Adrenal gland (tissue), 5 donors: ENCODE results near the gene PDZRN3.

Experiments used
- POLR2A ChIP-seq, 2 donors: fragments of 450-650 bp; IDR thresholded peaks; one replicate each; pipeline ENCODE4 v1.6.1; 2017; ENCODE audit warnings: antibody characterized with exemption in 2 of 2, mild to moderate bottlenecking in 2 of 2, moderate library complexity in 1 of 2
- TF ChIP-seq, protein P1 (sequence below), 6 experiments: fragments of 450-650 bp in 4 of 6; fragments of 200-600 bp in 2 of 6; sonication (generic) in 1 of 6; IDR thresholded peaks; 1 replicate in 5 of 6; 2 replicates in 1 of 6; pipeline versions ENCODE4 v1.5.1 to v1.8.0; 2016 to 2021; ENCODE audit warnings: antibody characterized with exemption in 6 of 6, mild to moderate bottlenecking in 2 of 6, moderate library complexity in 1 of 6
- donor health status: DM: no; HTN: no; CAD: no.

DNA sequence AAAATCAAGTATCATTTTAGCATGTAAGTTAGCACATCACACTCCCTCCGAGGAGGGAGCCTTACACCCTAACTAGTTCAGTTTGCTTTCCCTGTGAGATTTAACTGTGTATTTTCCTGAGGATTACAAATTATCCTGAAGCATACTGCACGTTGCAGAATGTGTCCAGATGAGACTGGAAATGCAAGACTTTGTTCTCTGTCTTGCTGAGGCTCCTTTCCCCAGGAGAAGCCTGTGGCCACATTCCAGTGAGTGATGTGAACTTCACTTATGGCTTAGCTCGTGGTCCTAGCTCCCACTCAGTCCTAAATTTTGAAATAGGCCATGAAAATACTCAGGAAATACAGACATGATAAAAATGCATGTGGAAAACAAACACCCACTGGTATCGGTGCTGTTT lies 23.7 kb downstream of the PDZRN3 start:
- TF ChIP-seq, protein P1, sequence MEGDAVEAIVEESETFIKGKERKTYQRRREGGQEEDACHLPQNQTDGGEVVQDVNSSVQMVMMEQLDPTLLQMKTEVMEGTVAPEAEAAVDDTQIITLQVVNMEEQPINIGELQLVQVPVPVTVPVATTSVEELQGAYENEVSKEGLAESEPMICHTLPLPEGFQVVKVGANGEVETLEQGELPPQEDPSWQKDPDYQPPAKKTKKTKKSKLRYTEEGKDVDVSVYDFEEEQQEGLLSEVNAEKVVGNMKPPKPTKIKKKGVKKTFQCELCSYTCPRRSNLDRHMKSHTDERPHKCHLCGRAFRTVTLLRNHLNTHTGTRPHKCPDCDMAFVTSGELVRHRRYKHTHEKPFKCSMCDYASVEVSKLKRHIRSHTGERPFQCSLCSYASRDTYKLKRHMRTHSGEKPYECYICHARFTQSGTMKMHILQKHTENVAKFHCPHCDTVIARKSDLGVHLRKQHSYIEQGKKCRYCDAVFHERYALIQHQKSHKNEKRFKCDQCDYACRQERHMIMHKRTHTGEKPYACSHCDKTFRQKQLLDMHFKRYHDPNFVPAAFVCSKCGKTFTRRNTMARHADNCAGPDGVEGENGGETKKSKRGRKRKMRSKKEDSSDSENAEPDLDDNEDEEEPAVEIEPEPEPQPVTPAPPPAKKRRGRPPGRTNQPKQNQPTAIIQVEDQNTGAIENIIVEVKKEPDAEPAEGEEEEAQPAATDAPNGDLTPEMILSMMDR (IDR thresholded peaks at IDR 0.05) = no peak
- no peak for TF ChIP-seq POLR2A (IDR thresholded peaks at IDR 0.05)
